ENCODE data around the gene LTK.
A peak's percentile ranks its signal among the peaks of the same experiment; 100 is the strongest.

GRCh38 chr15:41511899-41512369 is 1.7 kb downstream of the LTK start:
- TF ChIP-seq CTCF (optimal IDR thresholded peaks at IDR 0.05 in 1 of 3, IDR thresholded peaks at IDR 0.05 in 1 of 3, conservative IDR thresholded peaks at IDR 0.05 in 1 of 3; ENCODE audit: extremely low read depth in 1 of 3, insufficient read depth in 2 of 3, low read length in 3 of 3): peak in 1 of 3 experiments; percentile 18
- TF ChIP-seq EZH2 (IDR thresholded peaks at IDR 0.05; ENCODE audit: low read length): no peak
